Measurements from ENCODE around the gene RNF25.

Gene RNF25

DNA sequence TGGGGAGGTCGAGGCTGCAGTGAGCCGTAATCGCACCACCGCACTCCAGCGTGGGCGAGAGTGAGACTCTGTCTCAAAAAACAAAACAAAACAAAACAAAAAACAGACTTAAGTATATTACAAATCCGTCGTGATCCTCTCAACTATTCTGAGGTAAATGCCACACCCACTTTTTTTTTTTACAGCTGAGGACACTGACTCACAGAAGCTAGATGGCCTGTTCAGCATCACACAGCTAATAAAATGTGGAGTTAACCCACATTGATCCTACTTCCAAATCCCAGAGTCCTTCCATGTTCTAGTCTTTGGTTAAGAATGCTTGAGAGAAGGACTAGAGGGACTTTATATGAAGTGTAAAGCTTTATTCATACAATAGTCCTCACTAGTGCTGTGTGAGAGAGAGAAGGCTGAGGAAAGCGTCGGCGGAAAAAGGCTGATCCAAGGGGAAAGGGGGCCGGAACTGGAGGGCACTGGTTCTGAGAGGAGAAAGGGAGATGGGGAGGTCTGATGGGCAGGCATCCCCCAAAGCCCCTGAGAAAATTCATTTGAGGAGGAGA lies 627 bp downstream of the RNF25 start:
- DNase-seq = no peak

DNA sequence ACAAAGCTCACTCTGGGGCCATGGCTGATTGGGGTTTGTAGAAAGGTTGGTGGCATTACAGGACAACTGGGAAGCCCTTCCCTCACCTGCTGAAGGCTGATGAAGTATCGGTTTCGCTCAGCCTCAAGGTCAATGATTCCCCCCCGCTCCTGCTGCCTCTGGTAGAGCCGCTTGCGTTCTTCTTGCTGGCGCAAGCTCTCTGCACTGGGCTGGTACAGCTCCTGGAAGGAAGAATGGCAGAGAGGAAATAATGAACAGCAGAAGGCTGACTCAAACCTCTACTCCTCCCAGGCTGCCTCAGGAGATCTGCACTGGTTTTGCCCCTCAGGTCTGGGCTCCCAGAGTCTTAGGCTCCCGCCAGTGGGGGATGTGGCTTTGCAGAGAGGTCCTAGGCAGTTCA lies 7.1 kb downstream of the RNF25 start:
- DNase-seq = no peak

- DNase-seq = no peak
Observed at GRCh38 chr2:218663901-218664300, 7.9 kb downstream of the RNF25 start.

- DNase-seq = no peak
Observed at GRCh38 chr2:218662827-218663226, 9.0 kb downstream of the RNF25 start.

GRCh38 chr2:218662377-218662776 lies 9.4 kb downstream of the RNF25 start:
- DNase-seq = no peak

- no peak for DNase-seq
Observed at GRCh38 chr2:218659988-218660358, 11.8 kb downstream of the RNF25 start.

DNA sequence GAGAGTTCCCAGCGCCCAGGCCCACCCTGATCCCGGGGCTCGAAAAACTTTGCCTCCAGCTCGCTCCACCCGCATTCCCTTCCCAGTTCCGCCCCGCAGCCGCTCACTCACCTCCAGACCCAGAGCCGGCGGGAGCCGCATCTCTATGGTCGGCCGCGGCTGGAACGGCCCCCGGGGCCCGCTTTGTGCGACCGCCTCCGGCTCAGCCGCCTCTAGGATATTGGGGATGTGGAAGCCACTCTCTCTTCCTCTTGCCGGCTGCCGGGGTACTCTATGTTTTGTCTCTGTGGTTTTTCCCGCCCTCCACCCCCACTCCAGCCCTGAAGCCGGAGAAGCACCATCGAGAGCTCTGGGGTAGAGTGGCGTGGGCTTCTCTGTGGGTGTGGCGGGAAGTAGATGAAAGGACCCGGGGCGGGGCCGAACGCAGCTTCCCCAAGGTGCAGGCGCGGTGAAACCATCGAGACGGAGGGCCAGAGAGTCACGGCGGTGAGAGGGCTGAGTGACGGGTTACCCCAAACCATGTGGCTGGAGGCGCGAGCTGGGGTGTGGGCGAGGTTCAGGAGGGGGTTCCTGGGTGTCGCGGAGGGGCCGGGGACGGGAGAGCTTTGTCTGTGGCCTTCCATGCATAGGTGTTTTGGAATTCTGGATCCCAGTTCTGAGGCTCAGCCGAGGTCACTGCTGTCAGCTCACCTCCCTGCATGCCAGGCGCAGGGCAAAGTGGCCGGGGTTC lies 12.4 kb downstream of the RNF25 start, which contains the start of the genes BCS1L and ZNF142:
TSS of gene BCS1L (plus strand) at position 426 of the 730 bp plus-strand sequence. CDS start 1,305 bp downstream, outside the sequence.
TSS of gene ZNF142 (minus strand) at position 366 of the 730 bp plus-strand sequence. CDS start 3,194 bp downstream, outside the sequence.
- DNase-seq = peak; percentile 65 to 72

DNA sequence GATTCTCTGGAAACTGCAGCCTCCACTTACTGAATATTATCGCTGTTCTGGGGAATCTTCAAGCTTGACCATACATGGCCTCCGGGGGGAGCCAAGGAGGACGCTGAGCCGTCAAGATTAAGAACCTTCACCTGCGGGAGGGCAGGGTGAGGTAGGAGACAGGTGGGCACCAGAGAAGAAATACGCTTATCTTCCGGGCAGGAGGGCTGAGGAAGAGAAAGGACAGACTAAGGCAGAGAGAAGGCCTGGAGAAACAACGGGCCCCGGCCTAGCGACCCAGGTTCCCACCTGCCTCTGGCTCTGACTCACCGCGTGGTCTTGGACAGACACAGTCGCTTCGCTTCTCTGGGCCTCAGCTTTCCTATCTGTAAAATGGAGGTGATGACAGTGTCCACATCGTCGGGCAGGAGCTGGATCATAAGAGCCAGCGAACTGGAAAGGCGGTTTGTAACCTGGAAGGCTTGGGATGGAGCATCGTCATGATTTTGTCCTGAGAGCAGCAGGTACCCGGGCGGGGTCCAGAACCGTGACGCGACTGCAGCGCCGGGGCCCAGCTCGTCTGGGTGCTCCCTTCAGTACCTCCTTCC lies 13.0 kb downstream of the RNF25 start:
- peak in 1 of 2 experiments; percentile 6 for DNase-seq

DNA sequence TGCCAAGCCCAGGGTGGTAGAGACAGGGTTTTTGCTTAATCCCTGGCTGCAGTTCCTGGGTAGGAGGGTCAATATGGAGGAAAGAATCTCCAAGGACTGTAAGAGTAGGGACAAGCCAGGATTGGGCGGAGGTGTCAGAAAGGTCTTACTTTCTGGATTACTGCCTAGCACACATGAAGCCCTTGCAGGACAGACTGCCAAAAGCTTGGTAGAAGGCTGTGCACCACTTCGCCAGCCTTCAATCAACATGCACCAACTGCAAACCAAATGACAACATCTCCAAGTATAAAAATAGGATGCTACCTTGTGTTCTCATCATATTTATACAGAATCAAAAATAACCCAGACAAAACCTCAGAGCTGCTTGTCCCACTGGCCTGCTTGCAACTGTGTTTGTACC lies 16.1 kb downstream of the RNF25 start:
- no peak for DNase-seq

- DNase-seq = no peak
Observed at GRCh38 chr2:218648787-218649100, 23.1 kb downstream of the RNF25 start.

DNA sequence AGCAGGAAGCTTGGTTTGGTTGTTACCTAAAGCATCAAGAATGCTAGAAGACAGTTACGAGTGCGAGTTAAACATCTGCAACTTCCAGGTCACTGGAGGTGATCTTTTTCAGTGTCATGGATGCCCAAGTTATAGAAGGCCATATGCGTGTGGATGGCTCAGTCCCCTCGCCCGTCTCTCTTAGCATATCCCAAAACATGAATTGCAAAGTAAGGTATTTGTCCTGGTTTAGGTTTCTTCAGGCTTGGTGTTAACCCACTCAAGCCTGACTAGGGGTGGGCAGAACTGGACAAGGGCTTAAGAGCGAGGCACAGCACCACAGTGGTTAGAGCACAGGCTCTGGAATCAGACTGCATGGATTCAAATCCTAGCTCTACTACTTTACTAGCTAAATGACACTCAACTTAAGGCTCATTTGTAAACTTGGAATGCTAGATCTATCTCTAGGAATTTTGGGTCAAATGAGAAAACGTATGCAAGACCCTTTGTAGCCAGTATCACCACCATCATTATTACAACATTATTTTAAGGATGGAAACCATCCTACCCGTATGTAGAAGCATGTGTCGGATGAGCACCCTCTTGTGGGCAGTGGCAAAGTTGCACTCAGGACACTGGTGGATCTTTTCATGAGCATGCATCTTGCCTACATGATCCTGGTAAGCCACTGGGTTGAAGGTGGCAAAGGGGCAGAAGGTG lies 23.6 kb downstream of the RNF25 start:
- DNase-seq = no peak

DNA sequence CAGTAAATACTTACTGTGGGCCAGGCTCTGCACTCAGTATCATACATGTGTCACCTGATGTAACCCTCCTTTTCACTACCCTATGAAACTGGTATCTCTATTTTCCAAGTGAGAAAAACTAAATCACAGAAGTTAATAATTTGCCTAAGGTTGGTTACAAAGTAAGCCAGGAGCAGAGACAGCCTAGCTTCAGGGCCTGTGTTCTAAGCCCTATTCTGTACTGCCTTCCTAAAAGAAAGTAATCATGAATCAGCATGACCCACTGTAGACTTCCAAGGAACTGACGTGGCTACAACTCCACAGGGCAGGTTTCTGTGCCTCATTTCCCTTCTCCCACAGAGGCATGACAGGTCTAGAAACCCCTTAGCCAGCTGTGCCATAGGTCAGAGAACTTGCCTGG lies 26.7 kb downstream of the RNF25 start:
- DNase-seq = no peak

DNA sequence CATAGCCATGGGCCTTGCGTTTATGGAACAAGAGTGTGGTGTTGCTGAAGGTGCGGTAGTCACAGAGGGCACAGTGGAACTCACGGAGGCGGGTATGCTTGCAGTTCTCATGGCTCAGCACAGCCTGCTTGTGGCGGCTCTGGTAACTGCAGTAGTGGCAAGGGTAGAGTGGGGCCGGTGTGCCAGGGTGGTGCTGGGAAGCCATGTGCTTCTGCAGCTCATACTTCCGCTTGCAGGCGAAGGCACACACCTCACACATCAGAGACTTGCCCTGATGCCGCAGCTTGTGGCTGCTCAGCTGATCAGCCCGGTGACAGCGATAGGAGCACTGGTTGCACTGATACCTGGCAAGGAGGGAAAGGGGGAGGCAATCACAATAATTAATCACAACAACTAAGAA lies 27.1 kb downstream of the RNF25 start:
- DNase-seq = no peak

DNA sequence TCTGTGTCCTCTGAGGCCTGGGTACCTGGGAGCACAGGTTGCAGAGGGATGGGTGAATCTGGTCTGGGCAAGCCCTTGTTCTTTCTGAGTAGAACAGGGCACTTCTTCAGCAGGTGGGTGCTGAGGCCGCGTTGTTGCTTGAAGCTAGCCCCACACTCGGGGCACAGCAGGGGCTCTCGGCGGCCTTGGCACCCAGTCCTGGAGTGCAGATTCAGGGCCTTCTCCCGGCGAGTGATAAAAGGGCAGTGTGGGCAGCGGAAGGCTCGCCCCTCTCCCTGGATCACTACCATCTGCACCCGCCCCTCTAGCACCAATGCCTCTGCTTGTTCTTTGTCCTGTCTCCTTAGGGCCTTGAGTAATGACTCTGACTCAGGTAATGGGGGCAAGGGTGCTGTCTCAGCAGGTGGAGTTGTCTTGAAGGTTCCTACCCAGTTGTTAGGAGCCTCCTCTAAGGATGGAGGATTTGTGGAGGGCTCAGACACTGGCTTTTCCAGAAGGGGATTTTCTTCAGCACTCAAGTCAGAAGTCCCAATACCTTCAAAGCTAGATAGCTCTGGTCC lies 28.0 kb downstream of the RNF25 start:
- DNase-seq = no peak

DNA sequence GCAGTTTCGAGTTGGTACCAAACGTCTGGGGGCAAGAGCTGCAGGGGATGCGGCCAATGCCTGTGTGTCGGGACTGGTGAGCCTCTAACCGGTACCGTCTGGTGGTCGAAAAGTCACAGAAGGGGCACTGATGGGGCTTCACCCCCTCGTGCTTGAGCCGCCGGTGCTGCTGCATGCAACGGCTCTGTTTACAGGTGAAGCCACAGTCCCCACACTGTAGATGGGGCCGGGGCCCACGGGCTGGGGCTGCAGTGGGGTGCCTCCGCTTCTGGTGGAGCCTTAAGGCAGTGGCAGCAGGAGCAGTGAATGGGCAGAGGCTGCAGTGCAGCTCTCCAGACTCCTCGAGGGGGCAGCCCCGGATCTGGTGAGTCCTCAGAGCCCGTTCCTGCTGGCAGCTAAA lies 29.0 kb downstream of the RNF25 start:
- DNase-seq = no peak

GRCh38 chr2:218642121-218642656 lies 29.6 kb downstream of the RNF25 start:
- DNase-seq = no peak

GRCh38 chr2:218638372-218638771 lies 33.4 kb downstream of the RNF25 start:
- no peak for DNase-seq

GRCh38 chr2:218635719-218636118 lies 36.1 kb downstream of the RNF25 start:
- DNase-seq = no peak

- no peak for DNase-seq
Observed at GRCh38 chr2:218631837-218632236, 40.0 kb downstream of the RNF25 start.

DNA sequence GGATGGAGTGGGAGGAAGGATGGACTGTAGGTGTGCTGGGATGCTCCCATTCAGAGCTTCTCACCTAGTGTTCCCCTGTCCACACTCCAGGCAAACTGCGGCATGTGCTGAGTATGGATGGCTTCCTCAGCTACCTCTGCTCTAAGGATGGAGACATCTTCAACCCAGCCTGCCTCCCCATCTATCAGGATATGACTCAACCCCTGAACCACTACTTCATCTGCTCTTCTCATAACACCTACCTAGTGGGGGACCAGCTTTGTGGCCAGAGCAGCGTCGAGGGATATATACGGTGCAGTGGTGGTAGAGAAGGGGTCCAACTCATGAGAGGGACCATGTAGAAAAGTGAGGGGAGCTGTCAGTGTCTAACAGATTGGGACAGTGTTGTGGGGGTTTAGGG lies 43.9 kb downstream of the RNF25 start:
- DNase-seq = no peak

DNA sequence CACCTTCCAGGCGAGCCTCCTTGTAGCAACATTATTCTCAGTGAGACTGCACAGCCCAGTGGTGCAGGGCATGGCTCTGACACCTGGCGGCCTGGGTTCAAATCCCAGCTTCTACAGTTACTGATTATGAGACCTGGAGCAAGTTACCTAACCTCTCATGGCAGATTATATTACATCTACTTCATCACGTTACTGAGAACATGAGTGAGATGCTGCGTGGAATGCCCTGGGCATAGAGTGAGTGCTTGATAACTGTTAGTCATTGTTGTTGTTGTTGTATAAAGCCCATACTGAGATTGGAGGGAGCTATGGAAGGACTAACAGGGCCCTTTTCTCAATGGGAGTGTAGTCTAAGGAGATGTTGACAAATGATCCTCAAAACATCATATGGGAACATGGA lies 45.4 kb downstream of the RNF25 start:
- DNase-seq = no peak

DNA sequence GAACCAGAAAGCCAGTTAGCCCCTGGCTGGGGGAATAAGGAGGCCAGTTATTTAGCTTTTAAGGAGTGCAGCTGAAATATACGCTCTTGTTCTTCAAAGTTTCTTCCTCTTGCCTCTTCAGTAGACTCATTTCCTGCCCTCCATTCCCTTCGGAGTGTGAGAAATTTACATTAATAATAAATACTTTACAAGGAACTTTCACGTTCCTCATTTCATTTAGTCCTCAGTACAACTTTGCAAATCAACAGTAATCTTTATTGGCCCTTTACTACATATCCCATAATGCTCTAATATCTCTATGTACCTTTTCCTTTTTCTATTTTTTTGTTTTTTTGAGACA lies 48.5 kb downstream of the RNF25 start:
- no peak for DNase-seq

GRCh38 chr2:218622606-218623365 lies 49.0 kb downstream of the RNF25 start:
- no peak for DNase-seq

Data from NCI-H187 (cell line).